Neural cell (in vitro differentiated cells): ENCODE measurements around the gene ZNRF4. TPM values are rescaled to one million over a fixed set of nuclear protein-coding genes. Genes with fewer than 3 reads are reported as not detected.

Experiments
- H2AFZ ChIP-seq: fragments of 200-600, 300-800 bp; sonication (generic), shearing (Covaris generic); 2 replicates; pipeline ENCODE4 v1.6.0; 2014; ENCODE audit warnings: low read depth, mild to moderate bottlenecking, antibody characterized with exemption, low read length, moderate library complexity
- H3F3A ChIP-seq: fragments of 200-600 bp; shearing (Covaris generic); 2 replicates; pipeline ENCODE4 v1.6.1; 2016; ENCODE audit warnings: mild to moderate bottlenecking, moderate library complexity, mixed read lengths, antibody characterized with exemption, low read length; ENCODE audit not compliant: insufficient read depth, poor library complexity, severe bottlenecking
- H3K27ac ChIP-seq: fragments of 200-600, 300-800 bp; sonication (generic), shearing (Covaris generic); 2 replicates; pipeline ENCODE4 v1.5.1; 2014; ENCODE audit warnings: mild to moderate bottlenecking, low read length, moderate library complexity
- H3K27me3 ChIP-seq: fragments of 300-800, 200-600 bp; sonication (generic), shearing (Covaris generic); 2 replicates; pipeline ENCODE4 v1.6.0; 2014; ENCODE audit warnings: mild to moderate bottlenecking, low read depth, low read length, moderate library complexity; ENCODE audit not compliant: insufficient read depth
- H3K36me3 ChIP-seq: fragments of 300-800, 200-600 bp; sonication (generic), shearing (Covaris generic); 2 replicates; pipeline ENCODE4 v1.5.1; 2014; ENCODE audit warnings: mild to moderate bottlenecking, antibody characterized with exemption, low read length, moderate library complexity; ENCODE audit not compliant: insufficient read depth
- H3K4me2 ChIP-seq: fragments of 300-800, 200-600 bp; sonication (generic), shearing (Covaris generic); 2 replicates; pipeline ENCODE4 v1.6.0; 2014; ENCODE audit warnings: mild to moderate bottlenecking, low read length
- H3K4me3 ChIP-seq: fragments of 300-800, 200-600 bp; sonication (generic), shearing (Covaris generic); 2 replicates; pipeline ENCODE4 v1.5.1; 2014; ENCODE audit warnings: mild to moderate bottlenecking, low read length, moderate library complexity
- H3K79me2 ChIP-seq: fragments of 200-600 bp; shearing (Covaris generic); replicated peaks from 2 replicates; pipeline ENCODE4 v1.6.0; 2014; ENCODE audit warnings: mild to moderate bottlenecking, low read length, moderate library complexity; ENCODE audit not compliant: insufficient read depth
- H3K9ac ChIP-seq: fragments of 300-800, 200-600 bp; sonication (generic), shearing (Covaris generic); 2 replicates; pipeline ENCODE4 v1.6.1; 2016; ENCODE audit warnings: mild to moderate bottlenecking, low read length, mixed read lengths
- H3K9me2 ChIP-seq: fragments of 200-600 bp; shearing (Covaris generic); 2 replicates; pipeline ENCODE4 v1.6.1; 2016; ENCODE audit warnings: mild to moderate bottlenecking, low read length, mixed read lengths; ENCODE audit not compliant: insufficient read depth
- H3K9me3 ChIP-seq: fragments of 200-600, 300-800 bp; sonication (generic), shearing (Covaris generic); 2 replicates; pipeline ENCODE4 v1.6.1; 2016; ENCODE audit warnings: mild to moderate bottlenecking, mixed run types, low read length, moderate library complexity, mixed read lengths
- H4K20me1 ChIP-seq: fragments of 200-600 bp; shearing (Covaris generic); 2 replicates; pipeline ENCODE4 v1.6.1; 2016; ENCODE audit warnings: mild to moderate bottlenecking, mixed run types; ENCODE audit not compliant: insufficient read depth
- CTCF ChIP-seq: fragments of 450-650 bp; IDR thresholded peaks from 2 replicates; pipeline ENCODE4 v1.5.1; 2014; ENCODE audit warnings: antibody characterized with exemption, mild to moderate bottlenecking, moderate library complexity; ENCODE audit not compliant: poor library complexity, severe bottlenecking
- EP300 ChIP-seq: fragments of 450-650 bp; conservative IDR thresholded peaks from 2 replicates; pipeline ENCODE4 v1.6.1; 2014; ENCODE audit warnings: antibody characterized with exemption, mild to moderate bottlenecking, moderate library complexity; ENCODE audit not compliant: poor library complexity, severe bottlenecking
- EZH2 ChIP-seq: fragments of 200-600, 300-800 bp; shearing (Covaris generic), sonication (generic); IDR thresholded peaks from 2 replicates; pipeline ENCODE4 v1.6.1; 2014; ENCODE audit warnings: antibody characterized with exemption, low read length, borderline replicate concordance, mild to moderate bottlenecking; ENCODE audit not compliant: insufficient read depth, poor library complexity, severe bottlenecking
- MXI1 ChIP-seq: fragments of 450-650 bp; conservative IDR thresholded peaks from 2 replicates; pipeline ENCODE4 v1.6.1; 2014; ENCODE audit warnings: antibody characterized with exemption, mild to moderate bottlenecking; ENCODE audit not compliant: poor library complexity, severe bottlenecking
- POLR2AphosphoS5 ChIP-seq: IDR thresholded peaks from 2 replicates; pipeline ENCODE4 v1.6.1; 2012
- RAD21 ChIP-seq: fragments of 450-650 bp; conservative IDR thresholded peaks from 2 replicates; pipeline ENCODE4 v1.6.1; 2014; ENCODE audit warnings: antibody characterized with exemption, mild to moderate bottlenecking, moderate library complexity
- REST ChIP-seq: IDR thresholded peaks from 2 replicates; pipeline ENCODE4 v1.6.1; 2012; ENCODE audit warnings: borderline replicate concordance
- SMC3 ChIP-seq: fragments of 450-650 bp; conservative IDR thresholded peaks from 2 replicates; pipeline ENCODE4 v1.6.1; 2014; ENCODE audit warnings: antibody characterized with exemption, mild to moderate bottlenecking, moderate library complexity; ENCODE audit not compliant: poor library complexity
- TAF1 ChIP-seq: IDR thresholded peaks from 2 replicates; pipeline ENCODE4 v1.6.1; 2012; ENCODE audit warnings: low read depth
- polyA plus RNA-seq: library from polyadenylated mRNA; depleted of rRNA; stranded (reverse); fragments of >200 nt; gene quantifications from 2 replicates; pipeline ENCODE4 v1.2.3, GENCODE V29; 2014

Gene ZNRF4
- polyA plus RNA-seq, 1 donor from 2014 or later = not detected

GRCh38 chr19:5452594-5453565 lies 2.3 kb upstream of the ZNRF4 start:
- Histone ChIP-seq H3K27ac (no peak overlapping the region), H3K4me2 (no peak overlapping the region), H3K79me2 (no peaks in the 10 kb centered on the region), H3K9me2 (no peaks in the 10 kb centered on the region), H3K4me3 (no peak overlapping the region), H3F3A (no peaks in the 10 kb centered on the region), H4K20me1 (no peaks in the 10 kb centered on the region), H3K9me3 (no peaks in the 10 kb centered on the region), H3K36me3 (no peaks in the 10 kb centered on the region), H3K9ac (no peak overlapping the region), H2AFZ (no peak overlapping the region), H3K27me3 (no peaks in the 10 kb centered on the region)
- TF ChIP-seq SMC3 (no peak), EP300 (no peak), MXI1 (no peak)

DNA sequence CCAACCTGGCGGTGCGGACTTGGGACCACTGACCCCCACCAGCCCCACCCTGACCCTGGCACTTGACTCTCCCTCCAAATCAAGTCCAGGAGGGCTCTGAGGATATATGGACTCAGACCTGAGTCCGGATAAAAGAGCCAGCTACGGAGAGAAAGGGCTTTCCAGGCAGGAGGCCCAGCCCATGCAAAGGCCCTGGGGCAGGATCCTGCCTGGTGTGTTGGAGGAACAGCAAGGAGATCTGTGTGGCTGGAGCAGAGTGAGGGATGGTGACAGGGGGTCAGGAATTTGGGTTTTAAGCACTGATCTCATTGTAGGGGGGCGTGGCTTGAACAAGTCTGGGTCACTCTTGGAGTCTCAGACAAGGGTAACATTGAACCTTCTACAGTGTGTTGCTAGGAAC lies 474 bp upstream of the ZNRF4 start:
- no peak overlapping the region for H3K4me3 ChIP-seq

More for the DNA sequence above, 474 bp upstream of the ZNRF4 start:
- H3K27me3 ChIP-seq = no peaks in the 10 kb centered on the region
- no peak for TF ChIP-seq CTCF
- TF ChIP-seq EZH2 = no peak
- TF ChIP-seq TAF1 = no peak
- TF ChIP-seq POLR2AphosphoS5 = no peak
- TF ChIP-seq REST = no peak
- TF ChIP-seq SMC3 = no peak
- TF ChIP-seq MXI1 = no peak
- no peak for TF ChIP-seq RAD21
- TF ChIP-seq EP300 = no peak
- no peak overlapping the region for H3K9ac ChIP-seq
- no peaks in the 10 kb centered on the region for H4K20me1 ChIP-seq
- no peak overlapping the region for H2AFZ ChIP-seq
- no peaks in the 10 kb centered on the region for H3F3A ChIP-seq
- no peak overlapping the region for H3K4me2 ChIP-seq
- H3K79me2 ChIP-seq = no peaks in the 10 kb centered on the region
- no peaks in the 10 kb centered on the region for H3K36me3 ChIP-seq
- H3K9me2 ChIP-seq = no peaks in the 10 kb centered on the region
- no peaks in the 10 kb centered on the region for H3K9me3 ChIP-seq
- H3K27ac ChIP-seq = no peak overlapping the region
